Transverse colon (tissue), 4 donors: ENCODE data around the gene THPO. TPM values are rescaled to one million over a fixed set of nuclear protein-coding genes. Genes with fewer than 3 reads are reported as not detected.

ENCODE experiments used
- DNase-seq: peaks from one replicate; pipeline ENCODE4 v3.0.0-alpha.2; 2019
- H3K27ac ChIP-seq, 4 donors: fragments of 200-600 bp; sonication (generic); 2 replicates each; pipeline ENCODE4 v1.5.1; 2016 to 2018; ENCODE audit warnings: inconsistent platforms in 4 of 4
- H3K27me3 ChIP-seq: fragments of 200-600 bp; sonication (generic); 2 replicates; pipeline ENCODE4 v1.5.1; 2017; ENCODE audit warnings: inconsistent platforms
- H3K36me3 ChIP-seq, 4 donors: fragments of 200-600 bp; sonication (generic); 2 replicates each; pipeline ENCODE4 v1.5.1; 2017 to 2019; ENCODE audit warnings: inconsistent platforms in 4 of 4
- H3K4me1 ChIP-seq, 4 donors: fragments of 200-600 bp; sonication (generic); 2 replicates each; pipeline ENCODE4 v1.5.1; 2017 to 2020; ENCODE audit warnings: inconsistent platforms in 4 of 4
- H3K4me3 ChIP-seq, 4 donors: fragments of 200-600 bp; sonication (generic); 1 replicate in 1 of 4; 2 replicates in 3 of 4; pipeline versions ENCODE4 v1.5.1 to v1.6.1; 2017 to 2019; ENCODE audit warnings: inconsistent platforms in 4 of 4
- H3K9me3 ChIP-seq, 2 donors: fragments of 200-600 bp; sonication (generic); 2 replicates each; pipeline ENCODE4 v1.5.1; 2017 to 2019; ENCODE audit warnings: inconsistent platforms in 2 of 2
- EP300 ChIP-seq: sonication (generic); formaldehyde crosslinking; IDR thresholded peaks from one replicate; pipeline ENCODE4 v1.6.1; 2017; ENCODE audit warnings: antibody characterized with exemption, low read depth
- POLR2A ChIP-seq: fragments of 450-650 bp; IDR thresholded peaks from one replicate; pipeline ENCODE4 v1.6.1; 2016; ENCODE audit warnings: antibody characterized with exemption, mild to moderate bottlenecking, moderate library complexity
- POLR2AphosphoS5 ChIP-seq, 3 donors: sonication (generic); formaldehyde crosslinking; IDR thresholded peaks; one replicate each; pipeline ENCODE4 v1.6.1; 2016; ENCODE audit warnings: antibody characterized with exemption in 3 of 3
- WGBS, 2 donors: methylation state at CpG; one replicate each; pipeline ENCODE4 v1.1.5; 2018; ENCODE audit warnings: low coverage in 1 of 2; 5-methylcytosine and 5-hydroxymethylcytosine counted together
- in situ Hi-C, 4 donors: fragments of 200-750 bp; cut with MboI; loops; one replicate each; pipeline versions ENCODE4 v1.15.0 to v1.15.1; 2017; ENCODE audit warnings: low sequenced_read_pairs in 3 of 4, low pct_ligation_motif_present in 1 of 4, low pct_unique_long_range_greater_than_20kb in 1 of 4
- intact Hi-C: fragments of 100-400 bp; cut with DNase I; formaldehyde crosslinking; loops from one replicate; pipeline ENCODE4 v1.15.1; 2023; ENCODE audit warnings: low total_unique reads
- total RNA-seq, 4 donors: library from RNA; depleted of rRNA; stranded (reverse); fragments of >200 nt; gene quantifications; one replicate each; pipeline ENCODE4 v1.1.0, GENCODE V29; 2016
- TF ChIP-seq, protein P1 (sequence below), 5 experiments: fragments of 200-600 bp in 3 of 5; fragments of 450-650 bp in 2 of 5; sonication (generic) in 3 of 5; IDR thresholded peaks; 1 replicate in 2 of 5; 2 replicates in 3 of 5; pipeline ENCODE4 v1.5.1; 2016 to 2017; ENCODE audit warnings: antibody characterized with exemption in 5 of 5, inconsistent platforms in 3 of 5, mild to moderate bottlenecking in 2 of 5, moderate library complexity in 1 of 5

The THPO gene
- total RNA-seq, 4 donors from 2014 or later, result not detected

DNA sequence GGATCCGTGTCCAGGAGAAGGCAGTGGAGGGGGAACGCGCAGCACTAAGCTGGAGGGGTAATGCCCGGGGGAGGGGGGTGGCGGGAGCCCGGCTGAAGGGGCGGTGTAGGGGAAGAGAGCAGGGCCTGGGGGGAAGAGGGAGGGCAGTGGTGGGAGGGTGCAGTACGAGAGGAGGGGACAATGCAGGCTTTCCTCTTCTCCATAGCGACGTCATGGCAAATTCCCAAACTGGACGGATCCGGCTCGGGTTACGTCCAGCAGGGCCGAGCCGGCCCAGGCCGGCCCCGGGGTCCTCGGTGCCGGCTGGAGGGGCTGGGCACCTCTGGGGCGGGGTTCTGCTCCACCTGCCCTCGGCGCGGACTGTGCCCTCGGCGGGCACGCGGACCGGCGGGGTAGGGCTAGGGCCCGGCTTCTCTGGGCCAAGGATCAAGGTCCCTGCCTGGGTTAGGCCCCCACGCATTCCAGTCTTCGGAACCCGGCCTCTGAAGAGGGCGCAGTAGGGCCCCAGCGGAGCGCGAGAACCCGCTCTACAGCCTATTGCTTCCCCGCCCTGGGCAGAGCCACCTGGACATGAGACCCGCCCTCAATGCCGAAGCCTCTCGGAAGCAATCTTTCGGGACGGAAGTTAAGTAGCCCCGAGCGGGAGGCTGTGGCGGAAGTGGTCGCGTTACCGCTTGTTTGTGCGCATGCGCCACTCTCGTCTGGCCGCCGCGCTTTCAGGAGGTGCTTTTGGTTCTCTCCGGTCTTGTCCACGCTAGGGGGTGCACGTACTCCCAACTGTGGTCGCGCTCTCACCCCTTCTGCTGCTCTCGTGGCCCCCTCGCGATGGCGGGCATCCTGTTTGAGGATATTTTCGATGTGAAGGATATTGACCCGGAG lies 15.1 kb downstream of the THPO start:
- TF ChIP-seq POLR2A (peak; percentile 80), EP300 (peak; percentile 66), POLR2AphosphoS5 (IDR thresholded peaks at IDR 0.05) (peak; percentile 76 to 93 (median 79))
- TF ChIP-seq, protein P1, sequence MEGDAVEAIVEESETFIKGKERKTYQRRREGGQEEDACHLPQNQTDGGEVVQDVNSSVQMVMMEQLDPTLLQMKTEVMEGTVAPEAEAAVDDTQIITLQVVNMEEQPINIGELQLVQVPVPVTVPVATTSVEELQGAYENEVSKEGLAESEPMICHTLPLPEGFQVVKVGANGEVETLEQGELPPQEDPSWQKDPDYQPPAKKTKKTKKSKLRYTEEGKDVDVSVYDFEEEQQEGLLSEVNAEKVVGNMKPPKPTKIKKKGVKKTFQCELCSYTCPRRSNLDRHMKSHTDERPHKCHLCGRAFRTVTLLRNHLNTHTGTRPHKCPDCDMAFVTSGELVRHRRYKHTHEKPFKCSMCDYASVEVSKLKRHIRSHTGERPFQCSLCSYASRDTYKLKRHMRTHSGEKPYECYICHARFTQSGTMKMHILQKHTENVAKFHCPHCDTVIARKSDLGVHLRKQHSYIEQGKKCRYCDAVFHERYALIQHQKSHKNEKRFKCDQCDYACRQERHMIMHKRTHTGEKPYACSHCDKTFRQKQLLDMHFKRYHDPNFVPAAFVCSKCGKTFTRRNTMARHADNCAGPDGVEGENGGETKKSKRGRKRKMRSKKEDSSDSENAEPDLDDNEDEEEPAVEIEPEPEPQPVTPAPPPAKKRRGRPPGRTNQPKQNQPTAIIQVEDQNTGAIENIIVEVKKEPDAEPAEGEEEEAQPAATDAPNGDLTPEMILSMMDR (IDR thresholded peaks at IDR 0.05), result peak; percentile 38 to 68 (median 47)
- H3K27me3 ChIP-seq, result no peaks in the 10 kb centered on the region
- DNase-seq, result peak; percentile 98
- intact Hi-C loops, result loop anchor here (10.0 kb wide), 1 partner anchor 152 kb away; no protein-coding TSS in a partner anchor
- H3K27ac ChIP-seq, result peak overlapping the region; percentile 94 to 100 (median 97)
- H3K36me3 ChIP-seq, result peaks cover 0 to 6% (median 1%) of the 10 kb centered on the region in 4 donors
- peak overlapping the region; percentile 44 to 95 (median 86) for H3K4me3 ChIP-seq
- no peaks in the 10 kb centered on the region for H3K9me3 ChIP-seq
- peaks cover 7 to 38% (median 29%) of the 10 kb centered on the region in 4 donors for H3K4me1 ChIP-seq
- WGBS, 2 donors, result 0% methylated on average over 6 to 62 of the region's 68 CpGs
- in situ Hi-C loops, result loop anchor here in 1 of 4 donors (25.0 kb wide), 1 partner anchor 424 kb away; no protein-coding TSS in a partner anchor

DNA sequence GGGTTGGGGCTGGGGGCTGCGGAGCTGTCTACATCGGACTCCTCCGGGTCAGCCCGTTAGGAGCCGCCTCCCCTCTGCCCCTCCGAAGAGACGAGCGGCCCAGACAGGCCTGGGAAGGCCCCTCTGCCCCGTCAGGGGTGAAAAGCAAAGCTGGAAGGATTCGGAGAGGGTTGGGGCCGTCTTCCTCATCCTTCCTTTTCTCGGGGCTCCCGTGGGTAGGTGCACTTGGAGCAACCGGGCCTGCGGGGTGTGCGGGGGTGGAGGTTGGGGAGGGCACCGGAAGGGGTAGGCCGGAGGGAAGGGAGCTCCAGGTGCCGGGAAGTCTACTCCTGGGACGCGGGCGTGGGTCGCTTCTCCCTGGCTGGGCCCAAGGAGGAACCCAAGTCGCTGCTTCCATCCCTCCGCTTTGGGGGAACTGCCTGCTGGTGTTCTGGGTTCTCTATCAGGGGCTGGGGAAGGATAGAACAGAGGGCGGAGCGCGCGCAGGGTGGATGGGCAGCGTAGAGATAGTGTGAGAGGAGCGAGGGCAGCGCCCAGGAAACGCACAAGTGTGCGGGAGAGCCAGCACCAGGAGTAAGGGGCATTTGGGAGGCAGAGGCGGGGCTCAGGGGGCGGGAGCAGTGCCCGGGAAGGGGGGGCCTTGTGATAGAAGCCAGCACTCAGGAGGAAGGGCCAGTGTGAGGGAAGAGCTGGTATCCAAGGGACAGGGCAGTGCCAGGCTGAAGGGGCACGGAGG lies 15.9 kb downstream of the THPO start:
- Histone ChIP-seq H3K4me3 (peak overlapping the region; percentile 44 to 95 (median 86)), H3K36me3 (peaks cover 0 to 7% (median 3%) of the 10 kb centered on the region in 4 donors), H3K9me3 (no peaks in the 10 kb centered on the region), H3K27ac (peak overlapping the region; percentile 94 to 100 (median 97)), H3K4me1 (peaks cover 7 to 38% (median 29%) of the 10 kb centered on the region in 4 donors), H3K27me3 (no peaks in the 10 kb centered on the region)
- in situ Hi-C loops (loop anchor here in 1 of 4 donors (25.0 kb wide), 1 partner anchor 425 kb away; no protein-coding TSS in a partner anchor), intact Hi-C loops (loop anchor here (10.0 kb wide), 1 partner anchor 153 kb away; no protein-coding TSS in a partner anchor)
- peak; percentile 81 for DNase-seq
- TF ChIP-seq, protein P1 (IDR thresholded peaks at IDR 0.05), result no peak
- TF ChIP-seq POLR2A (peak; percentile 82), EP300 (no peak), POLR2AphosphoS5 (IDR thresholded peaks at IDR 0.05) (peak; percentile 58 to 82 (median 75))
- 0 to 1% methylated on average over 18 to 31 of the region's 38 CpGs for whole genome bisulfite sequencing, 2 donors

DNA sequence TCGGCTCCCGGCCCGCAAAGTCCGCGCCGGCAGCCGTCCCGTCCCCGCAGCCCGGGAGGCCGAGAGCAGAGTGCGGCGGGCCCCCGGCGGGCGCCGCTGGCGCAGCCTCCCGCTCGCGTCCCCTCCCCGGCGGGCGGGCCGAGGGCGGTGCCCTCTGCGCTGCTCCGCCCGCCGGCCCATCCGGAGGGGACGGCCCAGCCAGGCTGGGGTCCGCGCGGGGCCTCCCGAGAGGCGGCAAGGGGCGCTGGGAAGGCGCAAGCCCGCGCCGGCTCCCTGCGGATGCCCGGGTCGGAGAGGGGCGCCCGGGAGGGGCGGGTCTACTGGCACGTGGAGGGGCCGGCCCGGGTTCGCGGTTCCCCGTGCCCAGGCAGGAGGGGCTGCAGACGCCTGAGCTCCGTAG lies 16.5 kb downstream of the THPO start, which contains the start of the genes CLCN2 and POLR2H:
TSS of gene CLCN2 (minus strand) at position 74 of the 400 bp plus-strand sequence. CDS start 126 bp downstream, outside the sequence.
TSS of gene POLR2H (plus strand) at position 179 of the 400 bp plus-strand sequence. CDS start 1,783 bp downstream, outside the sequence.
- 4% methylated on average over 16 of the region's 56 CpGs; no CpG with 5 or more reads in 1 of the 2 donors for WGBS, 2 donors

DNA sequence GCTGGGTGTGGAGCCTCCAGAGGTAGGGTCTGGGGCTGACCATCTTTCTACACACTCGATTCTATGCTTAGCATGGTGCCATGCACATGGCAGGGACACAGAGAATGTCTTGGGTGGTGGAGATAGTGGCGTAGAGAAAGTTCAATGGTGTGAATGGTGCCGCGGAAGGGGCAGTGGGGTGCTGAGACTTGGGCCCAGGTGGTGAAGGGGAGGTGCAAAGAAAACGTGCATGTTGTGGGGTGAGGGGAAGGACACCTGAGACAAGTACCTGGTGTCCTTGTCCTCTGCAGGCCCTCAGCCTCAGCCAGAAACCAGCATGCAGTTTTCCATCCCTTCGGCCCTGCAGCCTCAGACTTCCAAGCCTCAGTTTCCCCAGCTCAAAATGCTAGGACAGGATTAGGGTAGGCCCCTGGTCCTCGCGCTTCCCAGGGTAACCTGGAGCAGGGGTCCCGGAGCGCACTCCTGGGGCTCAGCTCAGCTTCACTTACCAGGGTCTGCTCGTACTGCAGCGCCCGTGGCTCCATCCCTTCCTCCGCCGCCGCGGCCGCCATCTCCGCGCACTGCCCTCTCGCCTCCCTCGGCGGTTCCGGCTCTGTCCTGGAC lies 17.0 kb downstream of the THPO start:
- intact Hi-C loops (loop anchor here (10.0 kb wide), 1 partner anchor 154 kb away; no protein-coding TSS in a partner anchor), in situ Hi-C loops (loop anchor here in 1 of 4 donors (25.0 kb wide), 1 partner anchor 426 kb away; no protein-coding TSS in a partner anchor)
- Histone ChIP-seq H3K36me3 (peaks cover 0 to 7% (median 3%) of the 10 kb centered on the region in 4 donors), H3K4me1 (peaks cover 7 to 38% (median 29%) of the 10 kb centered on the region in 4 donors), H3K9me3 (no peaks in the 10 kb centered on the region), H3K4me3 (peak overlapping the region; percentile 76 to 95 (median 90)), H3K27ac (peak overlapping the region; percentile 94 to 100 (median 97)), H3K27me3 (no peaks in the 10 kb centered on the region)
- 0 to 11% methylated on average over 1 to 6 of the region's 24 CpGs for WGBS, 2 donors
- no peak for DNase-seq
- TF ChIP-seq EP300 (no peak), POLR2A (peak; percentile 48)

More for the DNA sequence above, 16.5 kb downstream of the THPO start, which contains the start of the genes CLCN2 and POLR2H:
- Histone ChIP-seq H3K27me3 (no peaks in the 10 kb centered on the region), H3K9me3 (no peaks in the 10 kb centered on the region), H3K4me1 (peaks cover 7 to 38% (median 29%) of the 10 kb centered on the region in 4 donors), H3K27ac (peak within 1 kb of the TSS; percentile 94 to 100 (median 97)), H3K4me3 (peak within 1 kb of the TSS; percentile 76 to 95 (median 90)), H3K36me3 (peaks cover 0 to 7% (median 3%) of the 10 kb centered on the region in 4 donors)
- intact Hi-C loops, result loop anchor here (10.0 kb wide), 1 partner anchor 153 kb away; no protein-coding TSS in a partner anchor
- TF ChIP-seq POLR2AphosphoS5 (IDR thresholded peaks at IDR 0.05) (peak; percentile 31 to 82 (median 74)), POLR2A (peak; percentile 37), EP300 (no peak)
- DNase-seq, result peak; percentile 65
- in situ Hi-C loops, result loop anchor here in 1 of 4 donors (25.0 kb wide), 1 partner anchor 426 kb away; no protein-coding TSS in a partner anchor
